Measurements from ENCODE around the gene CIB4. TPM values are rescaled to one million over a fixed set of nuclear protein-coding genes. Genes with fewer than 3 reads are reported as not detected.
"Not testable (repeated sequence)": the region's sequence is repeated elsewhere in the genome, so short reads cannot be mapped to it uniquely, and the experiment has no call there.

CIB4 gene
- total RNA-seq, 1 donor from 2014 or later, result not detected

GRCh38 chr2:26657265-26657664 lies 16.1 kb upstream of the CIB4 start:
- DNase-seq (ENCODE audit: low spot score), result no peak
- no peak overlapping the region for H3K4me3 Mint-ChIP-seq
- intact Hi-C loops (cut with micrococcal nuclease), result no loop called here
- H3K9me3 Mint-ChIP-seq, result peaks cover 15% of the 10 kb centered on the region
- no peaks in the 10 kb centered on the region for H3K27me3 Mint-ChIP-seq (ENCODE audit: insufficient read depth)
- no peak overlapping the region for H3K27ac Mint-ChIP-seq
- no peaks in the 10 kb centered on the region for H3K4me1 Mint-ChIP-seq (ENCODE audit: low read depth)
- no peaks in the 10 kb centered on the region for H3K36me3 Mint-ChIP-seq (ENCODE audit: low read depth)

GRCh38 chr2:26655611-26656195 lies 14.5 kb upstream of the CIB4 start:
- Mint-ChIP-seq H3K36me3 (ENCODE audit: low read depth) (no peaks in the 10 kb centered on the region), H3K4me1 (ENCODE audit: low read depth) (no peaks in the 10 kb centered on the region), H3K27ac (no peak overlapping the region), H3K9me3 (peaks cover 13% of the 10 kb centered on the region), H3K4me3 (no peak overlapping the region), H3K27me3 (ENCODE audit: insufficient read depth) (peaks cover 2% of the 10 kb centered on the region)
- intact Hi-C loops (cut with micrococcal nuclease), result no loop called here
- no peak for DNase-seq (ENCODE audit: low spot score)

GRCh38 chr2:26655120-26655519 lies 14.0 kb upstream of the CIB4 start:
- intact Hi-C loops (cut with micrococcal nuclease); H3K9me3 Mint-ChIP-seq; H3K4me3 Mint-ChIP-seq; H3K36me3 Mint-ChIP-seq (ENCODE audit: low read depth); H3K27me3 Mint-ChIP-seq (ENCODE audit: insufficient read depth); DNase-seq (ENCODE audit: low spot score); H3K27ac Mint-ChIP-seq; H3K4me1 Mint-ChIP-seq (ENCODE audit: low read depth): not testable (repeated sequence)

GRCh38 chr2:26654061-26654340 lies 12.8 kb upstream of the CIB4 start:
- Mint-ChIP-seq H3K27ac (no peak overlapping the region), H3K9me3 (no peaks in the 10 kb centered on the region), H3K4me3 (no peak overlapping the region), H3K27me3 (ENCODE audit: insufficient read depth) (peaks cover 2% of the 10 kb centered on the region), H3K36me3 (ENCODE audit: low read depth) (no peaks in the 10 kb centered on the region), H3K4me1 (ENCODE audit: low read depth) (no peaks in the 10 kb centered on the region)
- intact Hi-C loops (cut with micrococcal nuclease), result no loop called here
- DNase-seq (ENCODE audit: low spot score), result no peak

- Mint-ChIP-seq H3K9me3 (no peaks in the 10 kb centered on the region), H3K36me3 (ENCODE audit: low read depth) (no peaks in the 10 kb centered on the region), H3K4me3 (no peak overlapping the region), H3K4me1 (ENCODE audit: low read depth) (no peaks in the 10 kb centered on the region), H3K27ac (no peak overlapping the region), H3K27me3 (ENCODE audit: insufficient read depth) (peaks cover 2% of the 10 kb centered on the region)
- intact Hi-C loops (cut with micrococcal nuclease), result no loop called here
- DNase-seq (ENCODE audit: low spot score), result no peak
Observed at GRCh38 chr2:26653207-26654060, 12.3 kb upstream of the CIB4 start.

GRCh38 chr2:26652361-26653041 lies 11.3 kb upstream of the CIB4 start:
- no peaks in the 10 kb centered on the region for H3K9me3 Mint-ChIP-seq
- peaks cover 2% of the 10 kb centered on the region for H3K27me3 Mint-ChIP-seq (ENCODE audit: insufficient read depth)
- H3K4me1 Mint-ChIP-seq (ENCODE audit: low read depth), result no peaks in the 10 kb centered on the region
- intact Hi-C loops (cut with micrococcal nuclease), result no loop called here
- H3K27ac Mint-ChIP-seq, result no peak overlapping the region
- H3K4me3 Mint-ChIP-seq, result no peak overlapping the region
- DNase-seq (ENCODE audit: low spot score), result no peak
- H3K36me3 Mint-ChIP-seq (ENCODE audit: low read depth), result no peaks in the 10 kb centered on the region

- Mint-ChIP-seq H3K27me3 (ENCODE audit: insufficient read depth) (peaks cover 6% of the 10 kb centered on the region), H3K4me1 (ENCODE audit: low read depth) (no peaks in the 10 kb centered on the region), H3K36me3 (ENCODE audit: low read depth) (no peaks in the 10 kb centered on the region), H3K9me3 (no peaks in the 10 kb centered on the region), H3K27ac (no peak overlapping the region), H3K4me3 (no peak overlapping the region)
- intact Hi-C loops (cut with micrococcal nuclease), result no loop called here
- no peak for DNase-seq (ENCODE audit: low spot score)
Observed at GRCh38 chr2:26651799-26652198, 10.6 kb upstream of the CIB4 start.

GRCh38 chr2:26651470-26651771 lies 10.3 kb upstream of the CIB4 start:
- Mint-ChIP-seq H3K36me3 (ENCODE audit: low read depth) (no peaks in the 10 kb centered on the region), H3K4me3 (no peak overlapping the region), H3K27ac (no peak overlapping the region), H3K4me1 (ENCODE audit: low read depth) (no peaks in the 10 kb centered on the region), H3K9me3 (no peaks in the 10 kb centered on the region), H3K27me3 (ENCODE audit: insufficient read depth) (peaks cover 8% of the 10 kb centered on the region)
- DNase-seq (ENCODE audit: low spot score), result no peak
- intact Hi-C loops (cut with micrococcal nuclease), result no loop called here

GRCh38 chr2:26650713-26651469 lies 9.7 kb upstream of the CIB4 start:
- Mint-ChIP-seq H3K36me3 (ENCODE audit: low read depth) (no peaks in the 10 kb centered on the region), H3K4me3 (no peak overlapping the region)
- intact Hi-C loops (cut with micrococcal nuclease), result no loop called here

GRCh38 chr2:26649992-26650712 lies 9.0 kb upstream of the CIB4 start:
- intact Hi-C loops (cut with micrococcal nuclease), result no loop called here
- H3K4me3 Mint-ChIP-seq, result no peak overlapping the region
- no peaks in the 10 kb centered on the region for H3K36me3 Mint-ChIP-seq (ENCODE audit: low read depth)

More at GRCh38 chr2:26650713-26651469, 9.7 kb upstream of the CIB4 start:
- DNase-seq (ENCODE audit: low spot score), result no peak
- Mint-ChIP-seq H3K9me3 (no peaks in the 10 kb centered on the region), H3K27ac (no peak overlapping the region), H3K4me1 (ENCODE audit: low read depth) (no peaks in the 10 kb centered on the region), H3K27me3 (ENCODE audit: insufficient read depth) (peaks cover 8% of the 10 kb centered on the region)

GRCh38 chr2:26649322-26649721 lies 8.2 kb upstream of the CIB4 start:
- intact Hi-C loops (cut with micrococcal nuclease), result no loop called here
- H3K4me1 Mint-ChIP-seq (ENCODE audit: low read depth), result no peaks in the 10 kb centered on the region
- no peak overlapping the region for H3K4me3 Mint-ChIP-seq
- no peaks in the 10 kb centered on the region for H3K36me3 Mint-ChIP-seq (ENCODE audit: low read depth)
- no peak overlapping the region for H3K27ac Mint-ChIP-seq
- H3K27me3 Mint-ChIP-seq (ENCODE audit: insufficient read depth), result peaks cover 11% of the 10 kb centered on the region
- no peaks in the 10 kb centered on the region for H3K9me3 Mint-ChIP-seq
- no peak for DNase-seq (ENCODE audit: low spot score)

More at GRCh38 chr2:26649992-26650712, 9.0 kb upstream of the CIB4 start:
- no peaks in the 10 kb centered on the region for H3K9me3 Mint-ChIP-seq
- H3K4me1 Mint-ChIP-seq (ENCODE audit: low read depth), result no peaks in the 10 kb centered on the region
- H3K27ac Mint-ChIP-seq, result no peak overlapping the region
- no peak for DNase-seq (ENCODE audit: low spot score)
- peaks cover 11% of the 10 kb centered on the region for H3K27me3 Mint-ChIP-seq (ENCODE audit: insufficient read depth)

GRCh38 chr2:26648516-26648915 lies 7.3 kb upstream of the CIB4 start:
- Mint-ChIP-seq H3K4me3 (no peak overlapping the region), H3K4me1 (ENCODE audit: low read depth) (no peaks in the 10 kb centered on the region), H3K36me3 (ENCODE audit: low read depth) (no peaks in the 10 kb centered on the region), H3K27ac (no peak overlapping the region), H3K9me3 (no peaks in the 10 kb centered on the region), H3K27me3 (ENCODE audit: insufficient read depth) (peaks cover 14% of the 10 kb centered on the region)
- no peak for DNase-seq (ENCODE audit: low spot score)
- intact Hi-C loops (cut with micrococcal nuclease), result no loop called here

Data from activated T-helper 1 cell treated with anti-CD3 and anti-CD28 coated beads, Interleukin-12 subunit alpha, Interleukin-12 subunit beta, Interleukin-2, Interleukin-4 antibody, amounts not matched to agents 30 ng/mL and 10 ng/mL and 1 ng/mL, durations not matched to agents 14 hours and 24 hours and 36 hours (primary cell).